DOHH2 (cell line): ENCODE results near the gene ITIH5.

ENCODE experiments used
- CTCF ChIP-seq: fragments of 200-600 bp; sonication (generic); IDR thresholded peaks from one replicate; pipeline ENCODE4 v1.5.1; 2014; ENCODE audit warnings: antibody characterized with exemption, mild to moderate bottlenecking, low read depth, low read length; ENCODE audit not compliant: poor library complexity, severe bottlenecking
- EZH2phosphoT487 ChIP-seq: fragments of 200-600 bp; sonication (generic); IDR thresholded peaks from 2 replicates; pipeline ENCODE4 v1.6.1; 2017; ENCODE audit warnings: borderline replicate concordance, mild to moderate bottlenecking, antibody characterized with exemption, low read length, moderate library complexity, mixed read lengths

GRCh38 chr10:7550013-7550412 lies 116.8 kb downstream of the ITIH5 start:
- TF ChIP-seq CTCF, result no peak
- TF ChIP-seq EZH2phosphoT487, result no peak
